Activated CD4-positive, alpha-beta T cell treated with anti-CD3 and anti-CD28 coated beads, Interleukin-2, amount 10 ng/mL, durations not matched to agents 24 days and 14 days (primary cell): ENCODE measurements around the gene TPD52L1. TPM values are rescaled to one million over a fixed set of nuclear protein-coding genes. Genes with fewer than 3 reads are reported as not detected.
"Not testable (repeated sequence)": the region's sequence is repeated elsewhere in the genome, so short reads cannot be mapped to it uniquely, and the experiment has no call there.

Experiments
- DNase-seq: peaks from one replicate; pipeline ENCODE4 v3.0.0; 2022
- H3K27ac Mint-ChIP-seq: one replicate; pipeline ENCODE4 v1.8.0; 2022; ENCODE audit warnings: mild to moderate bottlenecking, mixed read lengths
- H3K27me3 Mint-ChIP-seq: one replicate; pipeline ENCODE4 v1.8.0; 2022; ENCODE audit warnings: mixed read lengths
- H3K36me3 Mint-ChIP-seq: one replicate; pipeline ENCODE4 v1.8.0; 2022; ENCODE audit warnings: low read depth, mild to moderate bottlenecking, mixed read lengths
- H3K4me1 Mint-ChIP-seq: one replicate; pipeline ENCODE4 v1.8.0; 2021; ENCODE audit warnings: mixed read lengths
- H3K4me3 Mint-ChIP-seq: one replicate; pipeline ENCODE4 v1.8.0; 2022; ENCODE audit warnings: mild to moderate bottlenecking, moderate library complexity, mixed read lengths
- H3K9me3 Mint-ChIP-seq: one replicate; pipeline ENCODE4 v1.8.0; 2021; ENCODE audit warnings: mixed read lengths
- intact Hi-C: fragments of 100-400 bp; cut with micrococcal nuclease; formaldehyde crosslinking; loops from one replicate; pipeline ENCODE4 v1.15.1; 2023
- total RNA-seq: library from RNA; stranded (reverse); gene quantifications from 2 replicates; pipeline ENCODE4 v1.2.3, GENCODE V29; 2022

The TPD52L1 gene
- total RNA-seq, 1 donor from 2014 or later: not detected

- Mint-ChIP-seq H3K9me3 (no peaks in the 10 kb centered on the region), H3K27ac (no peak overlapping the region), H3K27me3 (peaks cover 8% of the 10 kb centered on the region), H3K4me3 (no peak overlapping the region), H3K4me1 (no peaks in the 10 kb centered on the region), H3K36me3 (no peaks in the 10 kb centered on the region)
- DNase-seq: no peak
- intact Hi-C loops: no loop called here
These were observed 30.5 kb upstream of the TPD52L1 start for GRCh38 chr6:125123051-125123450.

GRCh38 chr6:125123468-125124048 lies 30.0 kb upstream of the TPD52L1 start:
- Mint-ChIP-seq H3K4me1 (no peaks in the 10 kb centered on the region), H3K4me3 (no peak overlapping the region), H3K27ac (no peak overlapping the region), H3K36me3 (no peaks in the 10 kb centered on the region), H3K9me3 (no peaks in the 10 kb centered on the region), H3K27me3 (peaks cover 8% of the 10 kb centered on the region)
- DNase-seq: peak; percentile 39
- intact Hi-C loops: no loop called here

GRCh38 chr6:125124049-125124669 lies 29.4 kb upstream of the TPD52L1 start:
- Mint-ChIP-seq H3K36me3 (no peaks in the 10 kb centered on the region), H3K4me3 (no peak overlapping the region), H3K27ac (no peak overlapping the region), H3K4me1 (no peaks in the 10 kb centered on the region), H3K9me3 (no peaks in the 10 kb centered on the region), H3K27me3 (peaks cover 8% of the 10 kb centered on the region)
- DNase-seq: no peak
- intact Hi-C loops: no loop called here

- intact Hi-C loops, H3K9me3 Mint-ChIP-seq, H3K27ac Mint-ChIP-seq, H3K4me3 Mint-ChIP-seq, H3K4me1 Mint-ChIP-seq, H3K36me3 Mint-ChIP-seq, DNase-seq, H3K27me3 Mint-ChIP-seq: not testable (repeated sequence)
These were observed 27.7 kb upstream of the TPD52L1 start for GRCh38 chr6:125125856-125126255.

- no peaks in the 10 kb centered on the region for H3K36me3 Mint-ChIP-seq
- intact Hi-C loops: no loop called here
- no peak overlapping the region for H3K27ac Mint-ChIP-seq
- peaks cover 4% of the 10 kb centered on the region for H3K27me3 Mint-ChIP-seq
- H3K4me3 Mint-ChIP-seq: no peak overlapping the region
- DNase-seq: no peak
- no peaks in the 10 kb centered on the region for H3K4me1 Mint-ChIP-seq
- no peaks in the 10 kb centered on the region for H3K9me3 Mint-ChIP-seq
These were observed 24.2 kb upstream of the TPD52L1 start for GRCh38 chr6:125129354-125129753.

- DNase-seq: no peak
- H3K27me3 Mint-ChIP-seq: peaks cover 12% of the 10 kb centered on the region
- intact Hi-C loops: no loop called here
- no peaks in the 10 kb centered on the region for H3K9me3 Mint-ChIP-seq
- no peaks in the 10 kb centered on the region for H3K4me1 Mint-ChIP-seq
- H3K36me3 Mint-ChIP-seq: no peaks in the 10 kb centered on the region
- no peak overlapping the region for H3K27ac Mint-ChIP-seq
- no peak overlapping the region for H3K4me3 Mint-ChIP-seq
These were observed 21.5 kb upstream of the TPD52L1 start for GRCh38 chr6:125132058-125132457.

GRCh38 chr6:125136378-125136777 lies 17.2 kb upstream of the TPD52L1 start:
- intact Hi-C loops: no loop called here
- H3K27ac Mint-ChIP-seq: no peak overlapping the region
- H3K27me3 Mint-ChIP-seq: peaks cover 7% of the 10 kb centered on the region
- H3K4me3 Mint-ChIP-seq: no peak overlapping the region
- no peaks in the 10 kb centered on the region for H3K36me3 Mint-ChIP-seq
- no peaks in the 10 kb centered on the region for H3K4me1 Mint-ChIP-seq
- H3K9me3 Mint-ChIP-seq: no peaks in the 10 kb centered on the region
- DNase-seq: no peak

GRCh38 chr6:125138083-125138482 lies 15.5 kb upstream of the TPD52L1 start:
- Mint-ChIP-seq H3K4me3 (no peak overlapping the region), H3K27me3 (peaks cover 7% of the 10 kb centered on the region), H3K9me3 (no peaks in the 10 kb centered on the region), H3K27ac (no peak overlapping the region), H3K36me3 (no peaks in the 10 kb centered on the region), H3K4me1 (no peaks in the 10 kb centered on the region)
- DNase-seq: peak; percentile 8
- intact Hi-C loops: no loop called here

GRCh38 chr6:125140808-125141207 lies 12.8 kb upstream of the TPD52L1 start:
- Mint-ChIP-seq H3K9me3 (no peaks in the 10 kb centered on the region), H3K27me3 (peaks cover 4% of the 10 kb centered on the region), H3K4me3 (no peak overlapping the region), H3K4me1 (no peaks in the 10 kb centered on the region), H3K36me3 (no peaks in the 10 kb centered on the region), H3K27ac (no peak overlapping the region)
- DNase-seq: no peak
- intact Hi-C loops: no loop called here

GRCh38 chr6:125142618-125143017 lies 11.0 kb upstream of the TPD52L1 start:
- H3K4me1 Mint-ChIP-seq: no peaks in the 10 kb centered on the region

GRCh38 chr6:125144822-125145221 lies 8.8 kb upstream of the TPD52L1 start:
- no peaks in the 10 kb centered on the region for H3K4me1 Mint-ChIP-seq
- no peak overlapping the region for H3K27ac Mint-ChIP-seq
- intact Hi-C loops: no loop called here
- DNase-seq: peak; percentile 12
- no peak overlapping the region for H3K4me3 Mint-ChIP-seq
- no peaks in the 10 kb centered on the region for H3K36me3 Mint-ChIP-seq
- H3K9me3 Mint-ChIP-seq: no peaks in the 10 kb centered on the region
- H3K27me3 Mint-ChIP-seq: peaks cover 7% of the 10 kb centered on the region

More at GRCh38 chr6:125142618-125143017, 11.0 kb upstream of the TPD52L1 start:
- H3K27ac Mint-ChIP-seq: no peak overlapping the region
- H3K9me3 Mint-ChIP-seq: no peaks in the 10 kb centered on the region
- DNase-seq: no peak
- intact Hi-C loops: no loop called here
- no peak overlapping the region for H3K4me3 Mint-ChIP-seq
- H3K27me3 Mint-ChIP-seq: peaks cover 2% of the 10 kb centered on the region
- no peaks in the 10 kb centered on the region for H3K36me3 Mint-ChIP-seq

- intact Hi-C loops: loop anchor here (5.0 to 10.0 kb wide), 2 partner anchors 618 to 835 kb away; partner anchors contain the start of gene TRMT11
These were observed 4.1 kb upstream of the TPD52L1 start for GRCh38 chr6:125149256-125150144.

GRCh38 chr6:125151700-125152099 lies 1.9 kb upstream of the TPD52L1 start:
- no peaks in the 10 kb centered on the region for H3K36me3 Mint-ChIP-seq
- H3K9me3 Mint-ChIP-seq: no peaks in the 10 kb centered on the region
- intact Hi-C loops: loop anchor here (5.0 to 10.0 kb wide), 2 partner anchors 616 to 833 kb away; partner anchors contain the start of gene TRMT11
- H3K27me3 Mint-ChIP-seq: peaks cover 47% of the 10 kb centered on the region
- H3K27ac Mint-ChIP-seq: no peak overlapping the region
- H3K4me3 Mint-ChIP-seq: no peak overlapping the region
- peaks cover 4% of the 10 kb centered on the region for H3K4me1 Mint-ChIP-seq
- DNase-seq: no peak

More at GRCh38 chr6:125149256-125150144, 4.1 kb upstream of the TPD52L1 start:
- Mint-ChIP-seq H3K9me3 (no peaks in the 10 kb centered on the region), H3K36me3 (no peaks in the 10 kb centered on the region), H3K27ac (no peak overlapping the region), H3K4me3 (no peak overlapping the region), H3K4me1 (peaks cover 2% of the 10 kb centered on the region), H3K27me3 (peaks cover 31% of the 10 kb centered on the region)
- no peak for DNase-seq
